IMR-90 (cell line): Measurements from ENCODE around the gene MAPRE2. TPM values are rescaled to one million over a fixed set of nuclear protein-coding genes. Genes with fewer than 3 reads are reported as not detected.

Experiments used
- ATAC-seq: fragments of 200-7000 bp; cut with Tn5 transposase; 2 replicates; pipeline ENCODE4 v1.9.1; 2020; ENCODE audit warnings: low read depth, mild to moderate bottlenecking, moderate library complexity
- BruUV-seq: library from RNA; stranded (reverse); fragments of 400-500 nt; replicated peaks from 2 replicates; lab custom pipeline; 2021; lab: Mats Ljungman, UMichigan
- CTCF ChIA-PET: fragments of 300-600 bp; formaldehyde crosslinking; extraction: SDS; loops from one replicate; lab custom pipeline; 2021; ENCODE audit warnings: antibody characterized with exemption; lab: Yijun Ruan, JAX
- POLR2A ChIA-PET: fragments of 300-600 bp; sonication (Branson Sonifier 250); formaldehyde crosslinking; loops from one replicate; lab custom pipeline; 2022; ENCODE audit warnings: antibody characterized with exemption; ENCODE audit not compliant: unreplicated experiment; lab: Charles Lee
- DNase-seq: peaks from one replicate; pipeline ENCODE4 v3.0.0; 2013
- H2AFZ ChIP-seq: replicated peaks from 2 replicates; pipeline ENCODE3; 2013; ENCODE audit warnings: low read length, mild to moderate bottlenecking; ENCODE audit not compliant: poor library complexity
- H2AK5ac ChIP-seq: 2 replicates; pipeline ENCODE4 v1.6.1; 2013; ENCODE audit warnings: low read depth, low read length, inconsistent platforms
- H2AK9ac ChIP-seq: replicated peaks from 2 replicates; pipeline ENCODE3; 2013; ENCODE audit warnings: mild to moderate bottlenecking, low read depth, low read length, moderate library complexity; ENCODE audit not compliant: poor library complexity
- H2BK120ac ChIP-seq: 2 replicates; pipeline ENCODE4 v1.6.1; 2013; ENCODE audit warnings: low read depth, low read length, inconsistent platforms
- H2BK15ac ChIP-seq: 3 replicates; pipeline ENCODE4 v1.6.1; 2013; ENCODE audit warnings: low read depth, low read length, inconsistent platforms
- H2BK20ac ChIP-seq: 2 replicates; pipeline ENCODE4 v1.6.1; 2013; ENCODE audit warnings: low read depth, mild to moderate bottlenecking, inconsistent platforms, low read length, moderate library complexity
- H2BK5ac ChIP-seq: 2 replicates; pipeline ENCODE4 v1.6.1; 2013; ENCODE audit warnings: mild to moderate bottlenecking, low read depth, low read length, inconsistent platforms; ENCODE audit not compliant: poor library complexity, severe bottlenecking
- H3K14ac ChIP-seq: replicated peaks from 2 replicates; pipeline ENCODE4 v1.6.1; 2013; ENCODE audit warnings: low read depth, low read length, inconsistent platforms
- H3K18ac ChIP-seq: 2 replicates; pipeline ENCODE4 v1.6.1; 2013; ENCODE audit warnings: low read depth, low read length, control low read depth
- H3K23ac ChIP-seq: 2 replicates; pipeline ENCODE4 v1.6.1; 2013; ENCODE audit warnings: low read depth, low read length, inconsistent platforms
- H3K27ac ChIP-seq: 2 replicates; pipeline ENCODE4 v1.5.1; 2013; ENCODE audit warnings: mild to moderate bottlenecking, control low read depth, low read length; ENCODE audit not compliant: insufficient read depth
- H3K27me3 ChIP-seq: 2 replicates; pipeline ENCODE4 v1.6.1; 2013; ENCODE audit warnings: low read length; ENCODE audit not compliant: control insufficient read depth, insufficient read depth
- H3K36me3 ChIP-seq: 2 replicates; pipeline ENCODE4 v1.6.1; 2013; ENCODE audit warnings: low read length, mixed read lengths; ENCODE audit not compliant: control insufficient read depth, insufficient read depth
- H3K4ac ChIP-seq: 2 replicates; pipeline ENCODE4 v1.6.1; 2013; ENCODE audit warnings: low read depth, low read length, inconsistent platforms
- H3K4me1 ChIP-seq: 2 replicates; pipeline ENCODE4 v1.6.1; 2013; ENCODE audit warnings: low read length, mixed read lengths; ENCODE audit not compliant: control insufficient read depth, insufficient read depth
- H3K4me2 ChIP-seq: 2 replicates; pipeline ENCODE4 v1.6.1; 2013; ENCODE audit warnings: low read depth, mild to moderate bottlenecking, control low read depth, low read length, moderate library complexity
- H3K4me3 ChIP-seq: 2 replicates; pipeline ENCODE4 v1.5.1; 2013; ENCODE audit warnings: low read depth, mild to moderate bottlenecking, control low read depth, low read length, moderate library complexity; ENCODE audit not compliant: insufficient read depth
- H3K56ac ChIP-seq: 2 replicates; pipeline ENCODE4 v1.6.1; 2013; ENCODE audit warnings: low read length, inconsistent platforms; ENCODE audit not compliant: insufficient read depth; ENCODE audit errors: extremely low read depth
- H3K79me1 ChIP-seq, 2 experiments: 2 replicates each; pipeline ENCODE4 v1.6.1; 2013; ENCODE audit warnings: low read length in 2 of 2, inconsistent platforms in 1 of 2, low read depth in 1 of 2
- H3K9ac ChIP-seq: 2 replicates; pipeline ENCODE4 v1.6.1; 2013; ENCODE audit warnings: low read depth, low read length, control low read depth
- H3K9me1 ChIP-seq: 2 replicates; pipeline ENCODE4 v1.6.1; 2013; ENCODE audit warnings: low read length, inconsistent platforms; ENCODE audit not compliant: insufficient read depth
- H3K9me3 ChIP-seq: 2 replicates; pipeline ENCODE4 v1.6.1; 2013; ENCODE audit warnings: low read length; ENCODE audit not compliant: control insufficient read depth, insufficient read depth
- H4K20me1 ChIP-seq: 2 replicates; pipeline ENCODE4 v1.6.1; 2013; ENCODE audit warnings: low read length, inconsistent platforms; ENCODE audit not compliant: insufficient read depth
- H4K5ac ChIP-seq: 2 replicates; pipeline ENCODE4 v1.6.1; 2013; ENCODE audit warnings: mild to moderate bottlenecking, low read depth, low read length, control low read depth
- H4K8ac ChIP-seq, 2 experiments: 2 replicates each; pipeline ENCODE4 v1.6.1; 2013; ENCODE audit warnings: low read depth in 2 of 2, low read length in 2 of 2, control low read depth in 1 of 2, inconsistent platforms in 1 of 2
- H4K91ac ChIP-seq: 2 replicates; pipeline ENCODE4 v1.6.1; 2013; ENCODE audit warnings: low read depth, low read length, inconsistent platforms; ENCODE audit not compliant: insufficient read depth
- CEBPB ChIP-seq: IDR thresholded peaks from 2 replicates; pipeline ENCODE4 v1.6.1; 2012; ENCODE audit warnings: low read depth, low read length, improper control_type of control experiment
- NFE2L2 ChIP-seq: fragments of 150-350 bp; IDR thresholded peaks from 2 replicates; pipeline ENCODE4 v1.6.1; 2016; ENCODE audit warnings: low read depth, mild to moderate bottlenecking, low read length
- WGBS, 2 experiments: methylation state at CpG; one replicate each; pipeline versions ENCODE4 v1.1.5 to v1.1.7; 2013; ENCODE audit warnings: missing lambda C conversion rate in 2 of 2; ENCODE audit not compliant: insufficient read length in 1 of 2; ENCODE audit errors: extremely low coverage in 2 of 2; 5-methylcytosine and 5-hydroxymethylcytosine counted together
- dilution Hi-C: fragments of 300-500 bp; cut with HindIII; formaldehyde crosslinking; loops from one replicate; pipeline ENCODE4 v1.14.3; 2018; ENCODE audit warnings: low sequenced_read_pairs; ENCODE audit not compliant: unreplicated experiment
- in situ Hi-C: fragments of 300-500 bp; cut with MboI; formaldehyde crosslinking; loops from 3 replicates; pipeline ENCODE4 v1.14.3; 2019; ENCODE audit warnings: low sequenced_read_pairs, inconsistent platforms, mixed read lengths
- intact Hi-C: fragments of 100-400 bp; cut with micrococcal nuclease; formaldehyde crosslinking; loops from 2 replicates; pipeline ENCODE4 v1.10.0; 2022
- polyA plus RNA-seq, 3 experiments: library from polyadenylated mRNA; depleted of rRNA; stranded (reverse); fragments of >200 nt; gene quantifications; 2 replicates each; pipeline ENCODE4 v1.2.3, GENCODE V29; 2012; ENCODE audit warnings: low replicate concordance in 1 of 3
- total RNA-seq: library from RNA; depleted of rRNA; stranded (reverse); fragments of >200 nt; gene quantifications from 2 replicates; pipeline ENCODE4 v1.2.3, GENCODE V29; 2012

MAPRE2 gene
- total and polyA plus RNA-seq, 2 of the 4 experiments (the other 2 are of a cell fraction), result 19.6 to 23.8 TPM

DNA sequence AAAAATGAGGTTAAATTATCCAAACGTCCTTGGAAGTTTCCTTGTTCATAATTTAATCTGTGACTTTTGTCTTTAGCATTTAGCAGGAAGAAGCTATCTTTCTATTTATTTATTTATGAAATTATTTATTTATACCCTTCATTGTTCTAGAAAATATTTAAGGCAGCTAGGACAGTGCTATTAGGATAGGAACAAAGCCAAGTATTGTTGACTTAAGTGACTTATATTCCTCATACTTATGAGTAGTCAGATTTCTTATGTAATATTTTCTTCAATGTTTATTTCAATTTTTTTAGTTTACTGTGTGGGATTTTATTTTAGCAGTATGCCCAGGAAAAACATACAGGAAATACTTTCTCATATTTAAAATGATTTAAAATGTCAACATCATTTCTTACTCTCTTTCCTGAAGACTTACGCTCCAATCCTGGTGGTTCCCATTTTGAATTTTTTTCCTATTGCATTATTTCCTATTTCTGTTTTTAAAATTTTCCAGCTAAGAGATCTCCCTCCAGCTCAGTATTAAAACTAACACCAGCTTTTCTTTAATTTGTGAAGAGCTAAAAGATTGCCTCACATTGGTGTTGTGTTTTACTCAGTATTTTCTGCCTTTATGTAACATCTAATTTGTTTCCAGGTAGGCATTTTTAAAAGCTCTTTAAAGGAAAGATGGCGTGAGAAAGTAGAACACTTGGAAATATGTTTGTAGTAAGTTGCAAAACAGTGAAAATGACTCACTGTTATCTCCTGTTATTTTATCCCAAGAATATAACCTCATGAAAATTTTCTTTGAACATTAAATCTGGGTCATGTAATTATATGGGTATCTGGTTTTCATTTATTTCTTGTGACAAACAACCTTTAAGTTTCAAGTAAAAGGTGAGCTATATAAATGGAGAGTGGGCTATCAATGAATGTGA, 32.2 kb downstream of the MAPRE2 start:
- Histone ChIP-seq H3K23ac (no peak overlapping the region), H3K4me2 (no peak overlapping the region), H4K5ac (no peak overlapping the region), H2BK20ac (no peak overlapping the region), H4K8ac (no peak overlapping the region), H3K27ac (no peak overlapping the region), H2BK5ac (no peak overlapping the region), H2AK9ac (no peak overlapping the region), H3K14ac (no peak overlapping the region), H4K91ac (no peak overlapping the region), H3K27me3 (no peaks in the 10 kb centered on the region), H2BK15ac (no peak overlapping the region), H3K4me1 (peaks cover 5% of the 10 kb centered on the region), H2BK120ac (no peak overlapping the region), H3K79me1 (0 out of 4 replicates have a peak, but pooled peaks cover 0 to 7% of the 10 kb centered on the region in 2 experiments), H3K18ac (no peak overlapping the region), H3K9ac (no peak overlapping the region), H3K9me1 (peaks cover 13% of the 10 kb centered on the region; the same call in 1 of the 2 replicates), H3K36me3 (no peaks in the 10 kb centered on the region), H3K4ac (no peak overlapping the region), H3K9me3 (no peaks in the 10 kb centered on the region), H2AFZ (no peak overlapping the region), H3K56ac (no peak overlapping the region), H2AK5ac (no peak overlapping the region), H3K4me3 (no peak overlapping the region), H4K20me1 (no peaks in the 10 kb centered on the region)
- ChIA-PET POLR2A (no interaction called here), CTCF (interaction anchor here (0.6 to 1.0 kb wide), 3 partner anchors 10 to 48 kb away, joined by 3 to 4 read pairs (median 3); no protein-coding TSS in a partner anchor)
- in situ Hi-C loops, result no loop called here
- ATAC-seq (0 out of 2 replicates have a peak, but pooled peaks have one; percentile 19), DNase-seq (peak; percentile 51)
- TF ChIP-seq CEBPB (peak; percentile 75), NFE2L2 (no peak)
- intact Hi-C loops, result no loop called here
- no CpG with 5 or more reads among the region's 3 CpGs for WGBS, 2 experiments
- no TSS peak for BruUV-seq
- dilution Hi-C loops, result no loop called here
